HL-60/S4 treated with phorbol 12-myristate 13-acetate at 8.2 ng/mL for 4 days and 3 days (cell line): Measurements from ENCODE around the gene ZNF445.
"Not testable (repeated sequence)": the region's sequence is repeated elsewhere in the genome, so short reads cannot be mapped to it uniquely, and the experiment has no call there.

Experiments
- in situ Hi-C: fragments of 300-500 bp; cut with MboI; formaldehyde crosslinking; loops from 2 replicates; pipeline ENCODE4 v1.15.0; 2022; ENCODE audit warnings: low sequenced_read_pairs

Gene ZNF445

GRCh38 chr3:44476963-44477311 lies 533 bp downstream of the ZNF445 start:
- in situ Hi-C loops, result no loop called here

GRCh38 chr3:44476181-44476611 lies 1.3 kb downstream of the ZNF445 start:
- in situ Hi-C loops, result no loop called here

- in situ Hi-C loops, result not testable (repeated sequence)
Measured at GRCh38 chr3:44474886-44475285, 2.6 kb downstream of the ZNF445 start.

GRCh38 chr3:44470430-44470829 lies 7.0 kb downstream of the ZNF445 start:
- in situ Hi-C loops, result no loop called here

GRCh38 chr3:44469914-44470313 lies 7.6 kb downstream of the ZNF445 start:
- in situ Hi-C loops, result no loop called here

- in situ Hi-C loops, result no loop called here
Measured at GRCh38 chr3:44468572-44469520, 8.6 kb downstream of the ZNF445 start.

- in situ Hi-C loops, result not testable (repeated sequence)
Measured at GRCh38 chr3:44468099-44468537, 9.4 kb downstream of the ZNF445 start.

- in situ Hi-C loops, result no loop called here
Measured at GRCh38 chr3:44467241-44467640, 10.2 kb downstream of the ZNF445 start.

- in situ Hi-C loops, result not testable (repeated sequence)
Measured at GRCh38 chr3:44464920-44465319, 12.6 kb downstream of the ZNF445 start.

- in situ Hi-C loops, result no loop called here
Measured at GRCh38 chr3:44464509-44464908, 13.0 kb downstream of the ZNF445 start.

- in situ Hi-C loops, result not testable (repeated sequence)
Measured at GRCh38 chr3:44460050-44460449, 17.4 kb downstream of the ZNF445 start.

GRCh38 chr3:44455318-44455717 lies 22.2 kb downstream of the ZNF445 start:
- in situ Hi-C loops, result no loop called here

- in situ Hi-C loops, result no loop called here
Measured at GRCh38 chr3:44454258-44454657, 23.2 kb downstream of the ZNF445 start.

- in situ Hi-C loops, result no loop called here
Measured at GRCh38 chr3:44451441-44451840, 26.0 kb downstream of the ZNF445 start.

GRCh38 chr3:44446929-44447328 lies 30.5 kb downstream of the ZNF445 start:
- in situ Hi-C loops, result no loop called here

- in situ Hi-C loops, result no loop called here
Measured at GRCh38 chr3:44445786-44446185, 31.7 kb downstream of the ZNF445 start.

GRCh38 chr3:44444896-44445691 lies 32.4 kb downstream of the ZNF445 start:
- in situ Hi-C loops, result no loop called here

GRCh38 chr3:44444437-44444836 lies 33.0 kb downstream of the ZNF445 start:
- in situ Hi-C loops, result no loop called here

GRCh38 chr3:44442596-44443309 lies 34.7 kb downstream of the ZNF445 start:
- in situ Hi-C loops, result no loop called here

GRCh38 chr3:44439499-44440295 lies 37.8 kb downstream of the ZNF445 start:
- in situ Hi-C loops, result no loop called here
